HG02943 (cell line): ENCODE data around the gene NDUFA13.

ENCODE experiments used
- ATAC-seq: cut with Tn5 transposase; IDR thresholded peaks from one replicate; pipeline ENCODE4 v1.9.1; 2021; ENCODE audit warnings: mild to moderate bottlenecking, low read depth, moderate library complexity; ENCODE audit not compliant: unreplicated experiment

NDUFA13 gene

DNA sequence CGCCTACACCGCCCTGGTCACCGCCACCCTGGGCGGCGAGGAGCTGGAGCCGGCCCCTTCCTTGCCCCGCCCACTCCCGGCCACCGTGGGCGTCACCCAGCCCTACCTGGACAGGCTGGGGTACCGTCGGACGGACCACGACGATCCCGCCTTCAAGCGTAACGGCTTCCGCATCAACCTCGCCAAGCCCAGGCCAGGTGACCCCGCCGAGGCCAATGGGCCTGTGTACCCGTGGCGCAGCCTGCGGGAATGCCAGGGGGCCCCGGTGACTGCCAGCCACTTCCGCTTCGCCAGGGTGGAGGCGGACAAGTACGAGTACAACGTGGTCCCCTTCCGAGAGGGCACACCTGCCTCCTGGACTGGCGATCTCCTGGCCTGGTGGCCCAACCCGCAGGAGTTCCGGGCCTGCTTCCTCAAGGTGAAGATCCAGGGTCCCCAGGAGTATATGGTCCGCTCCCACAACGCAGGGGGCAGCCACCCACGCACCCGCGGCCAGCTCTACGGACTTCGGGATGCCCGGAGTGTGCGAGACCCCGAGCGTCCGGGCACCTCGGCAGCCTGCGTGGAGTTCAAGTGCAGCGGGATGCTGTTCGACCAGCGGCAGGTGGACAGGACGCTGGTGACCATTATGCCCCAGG, 29.0 kb downstream of the NDUFA13 start:
- ATAC-seq: no peak

DNA sequence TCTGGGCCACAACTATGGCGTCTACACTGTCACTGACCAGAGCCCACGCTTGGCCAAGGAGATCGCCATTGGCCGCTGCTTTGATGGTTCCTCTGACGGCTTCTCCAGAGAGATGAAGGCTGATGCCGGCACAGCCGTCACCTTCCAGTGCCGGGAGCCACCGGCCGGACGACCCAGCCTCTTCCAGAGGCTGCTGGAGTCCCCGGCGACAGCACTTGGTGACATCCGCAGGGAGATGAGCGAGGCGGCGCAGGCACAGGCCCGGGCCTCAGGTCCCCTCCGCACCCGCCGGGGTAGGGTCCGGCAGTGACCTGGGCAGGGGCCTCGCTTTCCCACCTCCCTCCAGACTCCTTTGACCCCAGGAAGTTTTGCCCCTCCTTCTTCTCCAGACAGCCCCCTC, 29.7 kb downstream of the NDUFA13 start:
- ATAC-seq: no peak

GRCh38 chr19:19546751-19547162, 30.7 kb downstream of the NDUFA13 start:
- ATAC-seq: no peak

- no peak for ATAC-seq
Observed at GRCh38 chr19:19547674-19548336, 31.8 kb downstream of the NDUFA13 start.

DNA sequence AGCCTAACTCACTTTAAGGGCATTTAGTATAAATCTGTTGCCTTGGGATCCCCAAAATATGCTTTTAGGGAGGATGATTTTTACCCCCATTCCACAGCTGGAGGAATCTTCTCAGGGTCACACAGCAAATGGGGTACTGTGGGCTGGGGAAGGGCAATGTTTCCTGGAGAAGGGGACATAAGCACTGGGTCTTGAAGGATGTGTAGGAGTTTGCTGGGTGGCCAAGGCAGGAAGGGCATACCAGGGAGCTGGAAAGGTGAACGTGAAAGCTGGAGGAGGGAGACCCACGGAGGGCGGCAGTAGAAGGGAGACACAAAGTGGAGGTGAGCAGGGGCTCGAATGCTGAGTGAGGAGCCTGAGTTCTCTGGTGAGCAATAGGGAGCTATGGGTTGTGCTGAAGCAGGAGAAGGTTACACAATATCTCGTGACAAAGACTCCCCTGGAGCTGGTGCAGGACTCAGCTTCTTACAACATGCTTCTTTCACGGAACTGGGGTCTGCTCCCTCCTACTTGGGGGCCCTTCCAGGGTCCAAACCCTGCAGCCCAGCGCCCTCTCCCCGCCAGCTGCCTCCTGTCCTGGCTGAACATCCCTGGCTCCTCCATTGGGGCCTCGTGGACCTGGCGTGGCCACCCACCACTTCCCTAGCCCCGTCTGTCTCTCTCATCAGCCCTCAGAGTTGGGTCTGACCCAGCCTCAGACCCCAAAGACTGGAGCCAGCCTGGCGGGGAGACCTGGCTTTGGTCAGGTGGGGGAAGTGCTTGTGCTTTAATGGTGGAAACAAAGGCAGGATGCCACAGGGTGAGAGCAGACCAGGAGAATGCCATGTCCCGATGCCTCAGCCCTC, 33.1 kb downstream of the NDUFA13 start:
- ATAC-seq: no peak

GRCh38 chr19:19549804-19550464, 33.9 kb downstream of the NDUFA13 start:
- ATAC-seq: no peak

GRCh38 chr19:19550485-19550929, 34.5 kb downstream of the NDUFA13 start:
- ATAC-seq: no peak

GRCh38 chr19:19550972-19551852, 35.2 kb downstream of the NDUFA13 start:
- ATAC-seq: no peak

GRCh38 chr19:19551853-19552192, 35.8 kb downstream of the NDUFA13 start:
- no peak for ATAC-seq

- ATAC-seq: no peak
Observed at GRCh38 chr19:19552798-19553197, 36.8 kb downstream of the NDUFA13 start.

DNA sequence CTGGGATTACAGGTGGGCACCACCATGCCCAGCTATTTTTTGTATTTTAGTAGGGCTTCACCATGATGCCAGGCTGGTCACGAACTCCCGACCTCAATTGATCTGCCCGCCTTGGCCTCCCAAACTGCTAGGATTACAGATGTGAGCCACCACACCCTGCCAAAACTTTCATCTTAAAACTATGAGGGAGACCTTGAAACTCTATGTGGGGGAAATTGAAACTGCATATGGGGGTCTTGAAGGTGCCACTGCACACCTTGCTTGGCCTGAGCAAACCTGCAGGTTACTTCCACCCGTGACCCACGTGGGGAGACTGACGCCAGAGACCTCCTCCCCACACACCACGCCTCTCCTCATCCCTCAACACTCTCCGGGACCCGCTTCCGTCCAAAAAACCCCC, 37.6 kb downstream of the NDUFA13 start:
- ATAC-seq: no peak

- no peak for ATAC-seq
Observed at GRCh38 chr19:19554074-19555023, 38.3 kb downstream of the NDUFA13 start.

DNA sequence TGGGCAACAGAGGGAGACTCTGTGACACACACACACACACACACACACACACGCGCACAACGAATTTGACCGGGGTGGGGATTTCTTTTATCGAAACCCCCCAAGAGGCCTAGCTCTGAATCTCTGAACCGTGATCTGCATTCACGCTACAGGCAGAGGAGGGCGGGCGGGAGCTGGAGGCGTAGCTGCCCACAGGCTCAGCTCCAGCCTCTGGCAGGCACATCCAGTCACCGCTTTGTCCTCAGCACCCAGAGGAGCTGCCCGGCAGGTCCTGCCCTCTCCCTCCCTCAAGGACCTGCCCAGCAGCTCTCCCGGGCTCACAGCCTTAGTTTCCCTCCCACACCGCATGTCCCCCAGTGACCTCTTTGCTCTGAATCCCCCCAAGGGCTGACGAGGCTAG, 42.0 kb downstream of the NDUFA13 start:
- ATAC-seq: no peak

GRCh38 chr19:19558636-19559035, 42.6 kb downstream of the NDUFA13 start:
- ATAC-seq: no peak

GRCh38 chr19:19559931-19560330, 43.9 kb downstream of the NDUFA13 start:
- no peak for ATAC-seq

GRCh38 chr19:19561946-19562664, 46.1 kb downstream of the NDUFA13 start:
- no peak for ATAC-seq

DNA sequence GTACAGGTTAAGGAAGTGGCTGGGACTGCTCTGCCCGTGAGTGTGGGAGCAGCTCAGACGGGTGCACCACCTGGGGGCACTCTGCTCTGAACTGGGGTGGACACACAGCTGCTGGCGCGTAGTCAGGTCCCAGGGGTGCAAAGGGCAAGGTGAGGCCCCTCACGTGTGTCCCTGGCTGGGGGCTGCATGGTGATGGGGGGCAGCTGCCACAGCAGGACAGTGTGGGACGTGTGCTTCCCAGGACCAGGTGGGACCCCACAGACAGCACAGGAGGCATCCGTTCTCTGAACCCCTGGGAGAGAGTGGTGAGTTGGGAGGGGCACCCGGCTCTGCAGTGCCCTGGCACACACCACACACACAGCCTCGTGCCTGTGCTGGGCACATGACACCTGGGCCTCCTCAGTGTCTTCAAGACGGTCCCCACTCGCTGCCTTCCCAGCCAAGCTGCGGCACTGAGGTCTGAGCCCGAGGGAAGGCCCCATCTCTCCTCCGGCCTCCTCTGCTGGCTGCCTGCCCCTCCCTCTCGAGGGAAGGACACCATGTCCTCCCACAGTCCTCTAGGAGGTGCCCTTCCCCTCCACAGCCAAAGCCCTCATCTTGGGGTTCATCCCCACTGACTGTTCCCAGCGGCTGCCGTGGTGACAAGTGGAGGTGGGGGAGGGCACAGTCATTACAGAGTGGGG, 46.8 kb downstream of the NDUFA13 start:
- no peak for ATAC-seq

DNA sequence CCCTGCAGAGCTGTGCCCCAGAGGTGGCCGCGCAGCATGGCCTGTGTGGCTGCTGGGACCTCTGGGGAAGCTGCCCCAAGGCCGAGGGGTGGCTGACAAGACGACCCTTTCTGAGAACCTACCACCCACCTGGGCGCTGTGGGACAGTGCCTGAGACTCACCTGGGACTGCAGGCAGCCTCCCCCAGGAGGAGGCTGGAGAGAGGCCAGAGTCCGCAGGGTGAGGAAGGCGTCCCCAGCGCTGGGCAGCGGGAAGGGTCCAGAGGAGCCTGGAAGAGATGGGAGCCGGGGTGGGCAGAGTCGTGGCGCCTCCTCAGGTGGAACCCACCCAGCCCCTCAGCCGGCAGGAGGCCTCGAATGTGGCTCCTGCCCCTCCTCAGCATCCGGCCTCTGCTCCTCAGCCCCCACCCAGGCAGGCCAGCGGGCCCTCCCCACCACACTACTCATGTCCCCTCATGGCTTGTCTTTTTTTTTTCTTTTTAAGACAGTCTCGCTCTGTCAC, 47.4 kb downstream of the NDUFA13 start:
- no peak for ATAC-seq
